T-helper 17 cell (primary cell): ENCODE results near the gene NAV1. TPM values are rescaled to one million over a fixed set of nuclear protein-coding genes. Genes with fewer than 3 reads are reported as not detected.
A peak's percentile ranks its signal among the peaks of the same experiment; 100 is the strongest.

Source experiments
- ATAC-seq: fragments of 150-1000 bp; cut with Tn5 transposase; 2 replicates; pipeline ENCODE4 v1.10.0; 2021; ENCODE audit warnings: mild to moderate bottlenecking, moderate library complexity
- DNase-seq, 3 donors: peaks; one replicate each; pipeline versions ENCODE4 v3.0.0 to v3.0.0-alpha.2; 2020 to 2021
- H3K9me3 ChIP-seq: one replicate; pipeline ENCODE4 v1.7.0; 2013; ENCODE audit warnings: low read length, mild to moderate bottlenecking; ENCODE audit not compliant: control insufficient read depth, poor library complexity, severe bottlenecking
- H3K27ac Mint-ChIP-seq: one replicate; pipeline ENCODE4 v1.8.0; 2022; ENCODE audit warnings: mild to moderate bottlenecking, moderate library complexity, mixed read lengths
- H3K27me3 Mint-ChIP-seq: one replicate; pipeline ENCODE4 v1.8.0; 2022; ENCODE audit warnings: mixed read lengths
- H3K36me3 Mint-ChIP-seq: one replicate; pipeline ENCODE4 v1.8.0; 2022; ENCODE audit warnings: low read depth, mixed read lengths
- H3K4me1 Mint-ChIP-seq: one replicate; pipeline ENCODE4 v1.8.0; 2022; ENCODE audit warnings: mild to moderate bottlenecking, mixed read lengths
- H3K4me3 Mint-ChIP-seq: one replicate; pipeline ENCODE4 v1.8.0; 2022; ENCODE audit warnings: mild to moderate bottlenecking, moderate library complexity, mixed read lengths
- total RNA-seq, 4 donors: library from RNA in 2 of 4; stranded (reverse) in 2 of 4; gene quantifications; one replicate each; pipeline ENCODE4 v1.2.3 and lab custom pipeline; 2022 to 2026

Gene NAV1
- total RNA-seq, 2 donors from 2014 or later, result 3.8 to 3.9 TPM

GRCh38 chr1:201553496-201554189 is 14.7 kb downstream of the NAV1 start:
- H3K9me3 ChIP-seq, result no peaks in the 10 kb centered on the region
- H3K4me1 Mint-ChIP-seq, result peaks cover 11% of the 10 kb centered on the region
- H3K27ac Mint-ChIP-seq, result no peak overlapping the region
- H3K36me3 Mint-ChIP-seq, result peaks cover 2% of the 10 kb centered on the region
- peaks cover 5% of the 10 kb centered on the region for H3K27me3 Mint-ChIP-seq
- H3K4me3 Mint-ChIP-seq, result no peak overlapping the region
- ATAC-seq (no peak), DNase-seq (no peak)

- Mint-ChIP-seq H3K4me3 (no peak overlapping the region), H3K4me1 (peaks cover 11% of the 10 kb centered on the region), H3K27me3 (peaks cover 5% of the 10 kb centered on the region), H3K27ac (no peak overlapping the region), H3K36me3 (peaks cover 2% of the 10 kb centered on the region)
- DNase-seq (no peak), ATAC-seq (no peak)
- no peaks in the 10 kb centered on the region for H3K9me3 ChIP-seq
These were observed 15.3 kb downstream of the NAV1 start for GRCh38 chr1:201554190-201554600.

- ATAC-seq, result no peak
- H3K9me3 ChIP-seq, result no peaks in the 10 kb centered on the region
- H3K4me1 Mint-ChIP-seq, result peaks cover 12% of the 10 kb centered on the region
- peaks cover 2% of the 10 kb centered on the region for H3K36me3 Mint-ChIP-seq
- H3K4me3 Mint-ChIP-seq, result no peak overlapping the region
- no peak overlapping the region for H3K27ac Mint-ChIP-seq
- H3K27me3 Mint-ChIP-seq, result peaks cover 5% of the 10 kb centered on the region
- no peak for DNase-seq
These were observed 16.1 kb downstream of the NAV1 start for GRCh38 chr1:201554789-201555592.

- peaks cover 5% of the 10 kb centered on the region for H3K27me3 Mint-ChIP-seq
- no peak overlapping the region for H3K4me3 Mint-ChIP-seq
These were observed 16.6 kb downstream of the NAV1 start for GRCh38 chr1:201555593-201555945.

GRCh38 chr1:201556841-201557571 is 18.1 kb downstream of the NAV1 start:
- Mint-ChIP-seq H3K27me3 (peaks cover 5% of the 10 kb centered on the region), H3K27ac (no peak overlapping the region), H3K4me3 (no peak overlapping the region), H3K4me1 (peaks cover 12% of the 10 kb centered on the region), H3K36me3 (peaks cover 2% of the 10 kb centered on the region)
- no peaks in the 10 kb centered on the region for H3K9me3 ChIP-seq
- DNase-seq, result no peak
- ATAC-seq, result no peak

More at GRCh38 chr1:201555593-201555945, 16.6 kb downstream of the NAV1 start:
- Mint-ChIP-seq H3K36me3 (peaks cover 2% of the 10 kb centered on the region), H3K4me1 (peaks cover 12% of the 10 kb centered on the region), H3K27ac (no peak overlapping the region)
- no peak for DNase-seq
- H3K9me3 ChIP-seq, result no peaks in the 10 kb centered on the region
- ATAC-seq, result no peak

- H3K27me3 Mint-ChIP-seq, result peaks cover 5% of the 10 kb centered on the region
- no peak for DNase-seq
- H3K36me3 Mint-ChIP-seq, result peaks cover 2% of the 10 kb centered on the region
- H3K27ac Mint-ChIP-seq, result no peak overlapping the region
- ATAC-seq, result no peak
- no peak overlapping the region for H3K4me3 Mint-ChIP-seq
- no peaks in the 10 kb centered on the region for H3K9me3 ChIP-seq
- peaks cover 12% of the 10 kb centered on the region for H3K4me1 Mint-ChIP-seq
These were observed 18.6 kb downstream of the NAV1 start for GRCh38 chr1:201557572-201557958.

GRCh38 chr1:201559679-201560162 is 20.8 kb downstream of the NAV1 start:
- H3K4me1 Mint-ChIP-seq, result peaks cover 6% of the 10 kb centered on the region
- H3K36me3 Mint-ChIP-seq, result peaks cover 2% of the 10 kb centered on the region
- peaks cover 5% of the 10 kb centered on the region for H3K27me3 Mint-ChIP-seq
- H3K27ac Mint-ChIP-seq, result no peak overlapping the region
- H3K9me3 ChIP-seq, result no peaks in the 10 kb centered on the region
- DNase-seq (peak; percentile 32 to 50 (median 40)), ATAC-seq (peak; percentile 93)
- H3K4me3 Mint-ChIP-seq, result no peak overlapping the region

GRCh38 chr1:201560328-201561194 is 21.6 kb downstream of the NAV1 start:
- no peak overlapping the region for H3K27ac Mint-ChIP-seq
- no peaks in the 10 kb centered on the region for H3K36me3 Mint-ChIP-seq
- H3K9me3 ChIP-seq, result no peaks in the 10 kb centered on the region
- no peak overlapping the region for H3K4me3 Mint-ChIP-seq
- DNase-seq (no peak), ATAC-seq (no peak)
- H3K4me1 Mint-ChIP-seq, result peaks cover 2% of the 10 kb centered on the region
- H3K27me3 Mint-ChIP-seq, result no peaks in the 10 kb centered on the region

- DNase-seq (no peak), ATAC-seq (no peak)
- Mint-ChIP-seq H3K4me3 (no peak overlapping the region), H3K27ac (no peak overlapping the region), H3K36me3 (peaks cover 2% of the 10 kb centered on the region), H3K4me1 (peaks cover 2% of the 10 kb centered on the region), H3K27me3 (no peaks in the 10 kb centered on the region)
- H3K9me3 ChIP-seq, result no peaks in the 10 kb centered on the region
These were observed 22.3 kb downstream of the NAV1 start for GRCh38 chr1:201561195-201561564.

GRCh38 chr1:201561601-201562000 is 22.7 kb downstream of the NAV1 start:
- DNase-seq (no peak), ATAC-seq (no peak)
- Mint-ChIP-seq H3K27ac (no peak overlapping the region), H3K4me1 (peaks cover 2% of the 10 kb centered on the region), H3K27me3 (no peaks in the 10 kb centered on the region), H3K4me3 (no peak overlapping the region), H3K36me3 (peaks cover 2% of the 10 kb centered on the region)
- no peaks in the 10 kb centered on the region for H3K9me3 ChIP-seq

- no peak for DNase-seq
- Mint-ChIP-seq H3K4me1 (peaks cover 2% of the 10 kb centered on the region), H3K27me3 (no peaks in the 10 kb centered on the region), H3K36me3 (peaks cover 2% of the 10 kb centered on the region), H3K27ac (no peak overlapping the region), H3K4me3 (no peak overlapping the region)
- ATAC-seq, result no peak
- H3K9me3 ChIP-seq, result no peaks in the 10 kb centered on the region
These were observed 23.3 kb downstream of the NAV1 start for GRCh38 chr1:201562257-201562656.

- no peak overlapping the region for H3K4me3 Mint-ChIP-seq
- H3K36me3 Mint-ChIP-seq, result peaks cover 2% of the 10 kb centered on the region
- H3K9me3 ChIP-seq, result no peaks in the 10 kb centered on the region
- ATAC-seq (no peak), DNase-seq (no peak)
- H3K27me3 Mint-ChIP-seq, result no peaks in the 10 kb centered on the region
- peaks cover 2% of the 10 kb centered on the region for H3K4me1 Mint-ChIP-seq
- peak overlapping the region; percentile 1 for H3K27ac Mint-ChIP-seq
These were observed 23.9 kb downstream of the NAV1 start for GRCh38 chr1:201562659-201563405.
